WTC11 (cell line): ENCODE measurements around the gene KIF5A.

Source experiments
- CREB1 ChIP-seq: sonication (generic); formaldehyde crosslinking; IDR thresholded peaks from 2 replicates; pipeline ENCODE4 v1.8.0; 2023; ENCODE audit warnings: mild to moderate bottlenecking, missing genetic modification reagents
- CTCF ChIP-seq: fragments of 200-600 bp; IDR thresholded peaks from 2 replicates; pipeline ENCODE4 v1.8.0; 2022; ENCODE audit warnings: antibody characterized with exemption
- ESRRA ChIP-seq: sonication (generic); formaldehyde crosslinking; IDR thresholded peaks from 2 replicates; pipeline ENCODE4 v1.8.1; 2022; ENCODE audit warnings: mild to moderate bottlenecking, missing genetic modification reagents, borderline replicate concordance
- JUN ChIP-seq: sonication (generic); formaldehyde crosslinking; IDR thresholded peaks from 2 replicates; pipeline ENCODE4 v1.8.0; 2023; ENCODE audit warnings: mild to moderate bottlenecking, missing genetic modification reagents
- MAX ChIP-seq: sonication (generic); formaldehyde crosslinking; IDR thresholded peaks from 2 replicates; pipeline ENCODE4 v1.8.0; 2022; ENCODE audit warnings: mild to moderate bottlenecking, missing genetic modification reagents
- USF2 ChIP-seq: sonication (generic); formaldehyde crosslinking; IDR thresholded peaks from 2 replicates; pipeline ENCODE4 v1.8.1; 2023; ENCODE audit warnings: mild to moderate bottlenecking, missing genetic modification reagents, moderate library complexity

- TF ChIP-seq ESRRA (no peak), CTCF (no peak), USF2 (no peak), JUN (CRISPR knock-in tag) (no peak), MAX (CRISPR knock-in tag) (no peak), CREB1 (no peak)
Measured at GRCh38 chr12:57624441-57625220, 74.8 kb downstream of the KIF5A start.
